NCI-H1105 (cell line): ENCODE measurements around the gene RNF121.

Source experiments
- DNase-seq: peaks from one replicate; lab custom pipeline; 2025; lab: John Stamatoyannopoulos, UW

RNF121 gene

DNA sequence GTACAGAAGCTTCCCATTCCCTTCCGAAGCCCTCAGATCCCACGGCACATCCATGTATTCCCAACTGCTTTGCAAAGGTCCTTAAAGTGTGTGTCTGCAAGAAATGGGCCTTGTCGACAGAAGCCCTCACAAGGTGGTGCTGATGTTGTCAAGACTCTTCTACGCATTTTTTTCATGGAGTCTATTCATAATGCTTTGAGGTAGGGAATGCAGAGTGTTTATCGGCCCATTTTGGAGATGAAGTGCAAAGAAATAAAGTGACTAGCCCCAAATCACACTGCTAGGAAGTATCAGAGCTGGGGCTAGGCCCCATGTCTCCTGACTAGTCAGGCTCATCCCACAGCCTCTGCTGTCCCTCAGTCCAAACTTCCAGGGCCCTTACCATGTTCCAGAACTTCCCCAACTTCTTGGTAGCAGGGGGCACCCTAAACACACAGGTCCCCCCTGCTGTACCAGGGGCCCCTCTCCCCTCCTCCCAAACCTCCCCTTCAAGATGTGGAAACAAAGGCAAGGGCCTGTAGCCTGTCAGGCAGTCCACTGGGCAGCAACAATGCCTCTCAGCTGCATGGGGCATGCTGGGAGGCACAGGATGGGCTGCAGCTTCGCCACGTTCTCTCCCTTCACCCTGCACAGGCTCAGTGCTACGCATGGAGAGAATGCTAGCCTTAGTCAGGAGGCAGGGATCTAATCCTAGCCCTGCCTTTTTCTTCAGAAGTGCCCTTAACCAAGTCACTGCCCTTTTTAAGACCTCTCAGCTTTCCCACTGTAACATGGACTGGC, 77.7 kb downstream of the RNF121 start:
- no peak for DNase-seq

- DNase-seq, result no peak
Observed at GRCh38 chr11:72007089-72007476, 78.2 kb downstream of the RNF121 start.

DNA sequence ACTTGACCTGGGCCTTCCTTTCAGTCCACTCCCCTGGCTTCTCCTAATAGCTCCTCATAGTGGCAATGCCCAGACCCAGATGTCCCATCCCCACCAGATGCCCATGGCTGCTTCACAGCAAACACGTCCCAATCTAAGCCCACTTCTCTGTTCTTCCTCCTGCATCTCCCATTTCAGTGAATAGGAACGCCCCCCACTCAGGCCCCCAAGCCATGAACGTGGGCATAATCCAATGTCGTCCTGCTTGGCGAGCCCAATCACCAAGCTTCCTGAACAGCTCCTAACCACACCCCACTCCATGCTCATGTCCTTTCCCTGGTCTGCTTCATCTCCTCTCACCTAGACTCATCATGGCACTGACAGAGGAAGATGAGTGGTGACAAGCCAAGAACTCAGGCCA, 78.7 kb downstream of the RNF121 start:
- DNase-seq, result no peak

GRCh38 chr11:72008728-72009127, 79.9 kb downstream of the RNF121 start:
- DNase-seq, result no peak

- no peak for DNase-seq
Observed at GRCh38 chr11:72009156-72009555, 80.3 kb downstream of the RNF121 start.

DNA sequence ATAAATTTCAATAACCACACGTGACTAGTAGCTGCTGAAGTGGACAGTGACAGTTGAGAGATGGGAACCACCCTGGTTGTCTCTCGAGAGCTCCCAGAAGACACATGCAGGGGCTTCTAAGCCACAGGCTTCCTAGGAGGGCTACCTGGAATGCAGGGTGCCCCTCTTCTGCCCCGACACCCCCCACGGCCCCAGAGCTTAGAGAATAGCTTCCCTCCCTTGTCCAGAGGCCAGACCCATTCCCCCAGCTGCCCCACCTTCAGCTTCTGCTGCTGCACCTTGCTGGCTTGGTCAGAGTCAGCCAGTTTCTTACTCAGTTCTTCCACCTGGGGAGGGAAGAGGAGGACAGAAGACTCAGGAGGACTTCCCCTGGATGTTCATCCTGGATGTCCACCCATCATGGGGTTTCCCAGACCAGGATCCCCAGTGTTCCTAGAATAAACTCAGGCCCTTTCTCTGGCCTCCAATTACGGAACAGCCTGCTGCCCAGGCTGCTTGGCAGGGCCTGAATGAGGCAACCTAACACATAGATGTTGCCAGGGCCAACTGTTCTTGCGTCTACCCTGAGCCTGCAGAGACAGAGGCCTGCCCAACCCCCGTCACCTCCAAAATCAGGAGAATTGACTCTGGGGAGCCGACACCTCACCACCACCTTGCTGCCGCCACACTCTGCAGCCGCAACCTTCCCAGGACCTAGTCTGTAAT, 81.8 kb downstream of the RNF121 start:
- no peak for DNase-seq

- no peak for DNase-seq
Observed at GRCh38 chr11:72012091-72012630, 83.3 kb downstream of the RNF121 start.

- DNase-seq, result no peak
Observed at GRCh38 chr11:72012897-72013721, 84.3 kb downstream of the RNF121 start.

DNA sequence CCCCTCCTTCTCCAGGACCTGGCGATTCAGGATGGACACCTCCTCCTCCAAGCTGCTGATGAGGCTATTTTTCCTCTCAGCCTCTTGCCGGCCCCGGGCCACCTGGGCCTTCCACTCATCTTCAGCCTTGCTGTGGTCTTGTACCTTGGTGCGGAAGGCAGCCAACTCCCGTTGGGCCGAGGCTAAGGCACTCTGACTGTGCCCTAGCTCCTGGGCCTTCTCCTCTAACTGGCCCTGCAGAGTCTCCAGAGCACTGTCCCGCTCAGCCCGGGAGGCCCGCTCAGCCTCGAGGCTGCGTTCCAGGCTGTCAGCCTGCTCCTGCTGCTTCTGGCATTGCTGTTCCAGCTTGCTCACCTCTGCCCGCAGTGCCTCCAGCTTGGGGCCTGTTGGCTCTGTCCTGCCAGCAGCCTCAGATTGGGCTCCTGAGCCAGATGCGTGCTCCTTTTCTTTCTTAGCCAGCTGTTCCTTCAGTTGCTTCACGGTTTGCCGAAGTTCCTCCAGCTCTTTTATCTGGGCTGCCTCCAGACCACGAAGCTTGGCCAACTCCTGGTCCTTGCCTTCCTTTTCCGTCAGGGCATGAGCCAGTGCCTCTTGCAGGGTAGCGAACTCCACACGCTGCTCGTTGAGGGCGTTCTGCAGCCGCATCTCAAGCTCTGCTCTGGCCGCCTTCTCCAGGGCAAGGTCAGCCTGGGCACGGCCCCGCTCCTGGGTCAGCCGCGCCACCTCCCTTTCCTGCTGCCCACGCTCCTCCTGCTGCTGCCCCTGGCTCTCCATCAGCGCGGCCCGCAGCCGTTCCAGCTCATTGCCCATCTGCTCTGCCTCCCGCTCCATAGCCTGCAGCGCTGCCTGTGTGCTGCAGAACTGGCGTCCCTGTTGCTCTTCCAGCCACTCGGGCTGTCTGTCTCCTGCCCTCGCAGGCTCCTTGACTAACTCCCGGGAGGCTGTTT, 85.2 kb downstream of the RNF121 start:
- DNase-seq, result no peak

- no peak for DNase-seq
Observed at GRCh38 chr11:72014761-72015320, 86.0 kb downstream of the RNF121 start.

- DNase-seq, result no peak
Observed at GRCh38 chr11:72015511-72016061, 86.7 kb downstream of the RNF121 start.

DNA sequence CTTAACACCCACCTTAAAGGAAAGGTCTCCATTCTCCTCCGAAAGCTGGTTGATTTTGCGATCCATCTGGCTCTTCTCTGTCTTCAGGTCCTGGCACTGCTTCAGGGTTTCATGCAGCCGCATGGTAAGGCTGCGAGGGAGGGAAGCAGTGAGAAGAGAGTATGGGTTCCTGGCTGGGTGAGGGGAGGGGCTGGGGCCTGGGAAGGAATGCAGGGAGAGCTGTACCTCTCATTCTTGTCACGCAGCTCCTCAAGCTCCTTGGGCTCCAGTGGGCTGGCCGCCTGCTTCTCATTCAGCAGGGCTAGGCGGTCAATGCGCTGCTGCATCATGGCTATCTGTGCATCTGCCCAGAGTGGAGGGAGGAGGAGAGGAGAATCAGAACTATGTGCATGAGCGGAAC, 89.3 kb downstream of the RNF121 start:
- DNase-seq, result no peak

GRCh38 chr11:72023335-72023734, 94.5 kb downstream of the RNF121 start:
- no peak for DNase-seq

DNA sequence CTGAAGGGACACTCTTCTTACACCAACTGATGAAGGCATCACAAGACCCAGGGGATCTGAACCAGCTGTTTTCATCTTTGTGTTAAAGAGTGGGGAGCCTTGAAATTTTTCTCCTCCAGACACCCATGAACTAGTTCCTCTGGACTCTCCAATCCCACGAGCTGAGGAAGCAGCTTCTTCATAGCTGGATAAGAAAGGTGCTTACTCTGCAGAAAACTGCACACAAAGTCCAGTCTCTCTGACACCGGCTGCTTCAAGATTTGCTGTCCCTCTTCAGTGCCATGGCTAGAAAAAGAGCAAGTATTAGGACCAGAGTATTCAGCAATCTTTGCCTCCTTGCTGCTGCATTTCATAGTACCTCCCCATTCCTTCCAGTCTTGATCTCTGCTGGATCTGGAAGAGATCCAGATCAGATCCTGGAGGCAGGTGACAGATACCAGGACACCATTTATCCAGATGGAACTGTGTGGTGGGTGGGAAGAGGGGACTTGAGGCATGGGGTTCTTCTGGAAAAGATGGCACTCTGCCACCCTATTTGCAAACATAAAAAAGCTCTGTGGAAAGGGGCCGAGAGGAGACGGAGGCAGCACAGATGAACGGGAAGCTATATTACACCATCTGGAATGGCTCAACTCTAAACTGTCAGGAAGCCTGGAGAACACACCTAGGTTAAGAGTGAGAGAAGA, 95.4 kb downstream of the RNF121 start:
- DNase-seq, result no peak

GRCh38 chr11:72026090-72026489, 97.2 kb downstream of the RNF121 start:
- DNase-seq, result no peak

DNA sequence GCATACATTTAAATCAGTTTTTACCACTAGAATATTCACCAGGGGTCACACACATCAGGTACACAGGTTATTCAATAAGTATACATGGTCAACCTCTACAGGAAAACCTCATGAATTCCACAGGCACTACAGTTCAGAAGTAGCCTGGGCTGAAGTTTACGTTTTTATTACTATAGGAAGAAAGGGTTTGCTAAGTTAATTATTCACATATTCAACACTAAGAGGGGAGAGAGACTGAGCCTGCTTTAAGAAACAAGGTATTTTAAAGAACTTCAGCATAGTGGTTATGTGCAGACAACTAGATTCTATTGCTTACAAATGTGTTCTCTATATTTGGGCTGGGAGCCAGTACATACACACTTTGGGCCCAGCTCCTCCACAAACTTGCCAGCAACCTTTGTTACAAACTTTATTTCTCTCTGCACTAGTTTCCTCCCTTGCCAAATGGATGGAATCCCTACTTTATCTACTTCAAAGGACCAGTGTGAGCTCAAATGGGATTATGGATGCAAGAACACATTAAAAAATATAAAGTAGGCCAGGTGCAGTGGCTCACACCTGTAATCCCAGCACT, 101.7 kb downstream of the RNF121 start:
- no peak for DNase-seq

DNA sequence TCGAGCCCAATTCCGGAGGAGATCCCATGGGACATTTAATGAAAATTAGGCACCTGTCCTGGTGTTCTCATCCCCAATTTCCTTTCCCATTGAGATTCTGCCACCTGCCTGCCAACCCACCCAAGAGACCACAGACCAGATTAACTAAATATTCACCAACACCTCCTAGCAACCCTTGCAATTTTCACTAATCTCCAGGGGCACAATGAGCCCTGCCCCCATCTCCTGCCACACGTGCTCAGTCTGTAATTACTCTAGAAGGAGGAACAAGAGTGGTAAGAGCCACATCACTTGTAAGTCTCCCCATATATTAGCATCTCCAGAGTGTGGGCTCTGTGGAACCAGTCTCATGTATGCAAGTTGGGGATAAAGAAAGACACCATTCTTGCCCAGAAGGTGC, 107.8 kb downstream of the RNF121 start:
- no peak for DNase-seq

GRCh38 chr11:72037554-72038311, 108.9 kb downstream of the RNF121 start:
- DNase-seq, result peak; percentile 96

- peak; percentile 34 for DNase-seq
Observed at GRCh38 chr11:72038491-72038890, 109.6 kb downstream of the RNF121 start.
